HCT116 (cell line): ENCODE measurements around the gene MCRIP2. TPM values are rescaled to one million over a fixed set of nuclear protein-coding genes. Genes with fewer than 3 reads are reported as not detected.

ENCODE experiments used
- ATAC-seq: fragments of 200-7000 bp; cut with Tn5 transposase; 2 replicates; pipeline ENCODE4 v1.9.1; 2020; ENCODE audit warnings: mild to moderate bottlenecking, moderate library complexity
- BruUV-seq: library from RNA; stranded (reverse); fragments of 400-500 nt; replicated peaks from 2 replicates; lab custom pipeline; 2021; lab: Mats Ljungman, UMichigan
- CTCF ChIA-PET: fragments of 300-600 bp; sonication (Branson Sonifier 250); formaldehyde crosslinking; loops from one replicate; lab custom pipeline; 2021; ENCODE audit warnings: antibody characterized with exemption; lab: Charles Lee
- POLR2A ChIA-PET: fragments of 300-600, 350-600 bp; sonication (Branson Sonifier 250); formaldehyde crosslinking; loops from one replicate; lab custom pipeline; 2021; ENCODE audit warnings: antibody characterized with exemption; lab: Charles Lee
- RAD21 ChIA-PET, 2 experiments: fragments of 300-600 bp; sonication (Branson Sonifier 250); formaldehyde crosslinking; loops; one replicate each; lab custom pipeline; 2023; ENCODE audit warnings: low total read pairs in 2 of 2; ENCODE audit not compliant: uncharacterized antibody in 2 of 2, unreplicated experiment in 2 of 2, low non-redundant PET in 1 of 2; lab: Charles Lee
- DNase-seq: peaks from one replicate; pipeline ENCODE4 v3.0.0-alpha.2; 2010; ENCODE audit warnings: low read depth, low spot score
- H2AFZ ChIP-seq: fragments of 200-600 bp; shearing (Covaris generic), sonication (generic); 2 replicates; pipeline ENCODE4 v1.6.1; 2017; ENCODE audit warnings: low read depth, mixed run types, mixed read lengths, antibody characterized with exemption, low read length; ENCODE audit not compliant: poor library complexity, severe bottlenecking
- H3K27ac ChIP-seq: 2 replicates; pipeline ENCODE4 v1.5.1; 2012; ENCODE audit warnings: low read depth, low read length
- H3K27me3 ChIP-seq: fragments of 200-600 bp; sonication (generic); 2 replicates; pipeline ENCODE4 v1.6.1; 2016; ENCODE audit warnings: mixed run types, low read length, mixed read lengths; ENCODE audit not compliant: insufficient read depth
- H3K36me3 ChIP-seq, 2 experiments: fragments of 200-500 bp in 1 of 2; fragments of 200-600 bp in 1 of 2; sonication (Bioruptor generic) in 1 of 2; sonication (generic) in 1 of 2; 2 replicates each; pipeline versions ENCODE4 v1.5.1 to v1.6.1; 2014 to 2016; ENCODE audit warnings: low read length in 2 of 2, inconsistent platforms in 1 of 2, mixed read lengths in 1 of 2, mixed run types in 1 of 2; ENCODE audit not compliant: insufficient read depth in 2 of 2, control insufficient read depth in 1 of 2
- H3K4me1 ChIP-seq, 2 experiments: fragments of 200-600 bp in 1 of 2; sonication (generic) in 1 of 2; 2 replicates each; pipeline versions ENCODE4 v1.5.1 to v1.6.1; 2012 to 2017; ENCODE audit warnings: low read length in 2 of 2, inconsistent platforms in 1 of 2, mild to moderate bottlenecking in 1 of 2, mixed read lengths in 1 of 2, mixed run types in 1 of 2, moderate library complexity in 1 of 2; ENCODE audit not compliant: insufficient read depth in 2 of 2, control insufficient read depth in 1 of 2
- H3K4me2 ChIP-seq: fragments of 200-600 bp; sonication (generic); 2 replicates; pipeline ENCODE4 v1.6.1; 2017; ENCODE audit warnings: mixed run types, low read length, mixed read lengths
- H3K4me3 ChIP-seq, 2 experiments: fragments of 200-600 bp in 1 of 2; sonication (generic) in 1 of 2; replicated peaks in 1 of 2; 2 replicates each; pipeline ENCODE4 v1.5.1; 2011 to 2016; ENCODE audit warnings: low read length in 2 of 2, control low read depth in 1 of 2, low read depth in 1 of 2, mild to moderate bottlenecking in 1 of 2, mixed read lengths in 1 of 2, mixed run types in 1 of 2
- H3K79me2 ChIP-seq: fragments of 200-600 bp; sonication (generic); 2 replicates; pipeline ENCODE4 v1.6.1; 2017; ENCODE audit warnings: mild to moderate bottlenecking, mixed run types, low read length, moderate library complexity, mixed read lengths; ENCODE audit not compliant: insufficient read depth
- H3K9ac ChIP-seq: fragments of 200-600 bp; sonication (generic); 2 replicates; pipeline ENCODE4 v1.6.1; 2016; ENCODE audit warnings: low read length, mixed read lengths
- H3K9me2 ChIP-seq: fragments of 200-600 bp; sonication (generic), shearing (Covaris generic); 2 replicates; pipeline ENCODE4 v1.6.1; 2017; ENCODE audit warnings: mixed run types, mild to moderate bottlenecking, moderate library complexity; ENCODE audit not compliant: insufficient read depth
- H3K9me3 ChIP-seq, 2 experiments: fragments of 200-500 bp in 1 of 2; fragments of 200-600 bp in 1 of 2; sonication (Bioruptor generic) in 1 of 2; sonication (generic) in 1 of 2; 2 replicates each; pipeline ENCODE4 v1.6.1; 2014 to 2017; ENCODE audit warnings: low read length in 2 of 2, mixed read lengths in 2 of 2, inconsistent platforms in 1 of 2, low read depth in 1 of 2, mild to moderate bottlenecking in 1 of 2, mixed run types in 1 of 2, moderate library complexity in 1 of 2; ENCODE audit not compliant: control insufficient read depth in 1 of 2, insufficient read depth in 1 of 2
- H4K20me1 ChIP-seq: fragments of 200-600 bp; sonication (generic), shearing (Covaris generic); 2 replicates; pipeline ENCODE4 v1.6.1; 2017; ENCODE audit warnings: mixed run types, mild to moderate bottlenecking, moderate library complexity; ENCODE audit not compliant: insufficient read depth
- ATF3 ChIP-seq: IDR thresholded peaks from 2 replicates; pipeline ENCODE4 v1.6.1; 2012
- CBX3 ChIP-seq: IDR thresholded peaks from 2 replicates; pipeline ENCODE4 v1.6.1; 2012; ENCODE audit warnings: low read depth
- EGR1 ChIP-seq: IDR thresholded peaks from 2 replicates; pipeline ENCODE4 v1.6.1; 2012; ENCODE audit warnings: low read depth
- REST ChIP-seq: IDR thresholded peaks from 2 replicates; pipeline ENCODE4 v1.6.1; 2012; ENCODE audit warnings: low read depth
- ZBTB33 ChIP-seq: IDR thresholded peaks from 2 replicates; pipeline ENCODE4 v1.6.1; 2011; ENCODE audit warnings: mild to moderate bottlenecking, low read length, moderate library complexity; ENCODE audit not compliant: insufficient replicate concordance; ENCODE audit errors: extremely low read depth
- intact Hi-C: fragments of 100-400 bp; cut with micrococcal nuclease; formaldehyde crosslinking; loops from 2 replicates; pipeline ENCODE4 v1.10.0; 2022
- total RNA-seq: library from RNA; stranded (reverse); gene quantifications from one replicate; pipeline ENCODE4 v1.2.1, GENCODE V29; 2021; ENCODE audit not compliant: unreplicated experiment

MCRIP2 gene
- total RNA-seq, 1 experiment from 2014 or later: 34.9 TPM

GRCh38 chr16:619476-620100, 22.0 kb upstream of the MCRIP2 start:
- no peak for ATAC-seq
- Histone ChIP-seq H3K27me3 (no peaks in the 10 kb centered on the region), H3K9me2 (no peaks in the 10 kb centered on the region), H3K4me2 (no peak overlapping the region), H3K4me1 (peaks cover 8 to 22% of the 10 kb centered on the region in 2 experiments), H3K4me3 (no peak overlapping the region), H2AFZ (no peak overlapping the region), H3K27ac (no peak overlapping the region), H3K79me2 (peaks cover 6% of the 10 kb centered on the region; the same call in 1 of the 2 replicates), H3K36me3 (no peaks in the 10 kb centered on the region), H3K9me3 (no peaks in the 10 kb centered on the region), H3K9ac (no peak overlapping the region), H4K20me1 (no peaks in the 10 kb centered on the region)
- no peak for TF ChIP-seq REST
- no peak for TF ChIP-seq CBX3
- TF ChIP-seq ZBTB33: no peak
- no peak for TF ChIP-seq EGR1
- no peak for TF ChIP-seq ATF3
- no peak for DNase-seq
- CTCF ChIA-PET: no interaction called here
- POLR2A ChIA-PET: no interaction called here
- no TSS peak for BruUV-seq
- intact Hi-C loops: no loop called here
- RAD21 ChIA-PET: no interaction called here
